ENCODE data around the gene NTM.

NTM gene

GRCh38 chr11:132008226-132008625 lies 637.8 kb downstream of the NTM start:
- DNase-seq (ENCODE audit: low spot score) = no peak

- no peak for DNase-seq (ENCODE audit: low spot score)
These were observed 638.5 kb downstream of the NTM start for GRCh38 chr11:132008872-132009271.

GRCh38 chr11:132020001-132020400 lies 649.6 kb downstream of the NTM start:
- no peak for DNase-seq (ENCODE audit: low spot score)

- no peak for DNase-seq (ENCODE audit: low spot score)
These were observed 651.9 kb downstream of the NTM start for GRCh38 chr11:132022285-132022684.

GRCh38 chr11:132022733-132023478 lies 652.5 kb downstream of the NTM start:
- DNase-seq (ENCODE audit: low spot score) = no peak

GRCh38 chr11:132024587-132025295 lies 654.3 kb downstream of the NTM start:
- no peak for DNase-seq (ENCODE audit: low spot score)

- no peak for DNase-seq (ENCODE audit: low spot score)
These were observed 656.3 kb downstream of the NTM start for GRCh38 chr11:132026746-132027145.

- DNase-seq (ENCODE audit: low spot score) = no peak
These were observed 658.2 kb downstream of the NTM start for GRCh38 chr11:132028380-132029240.

- DNase-seq (ENCODE audit: low spot score) = no peak
These were observed 660.5 kb downstream of the NTM start for GRCh38 chr11:132030896-132031295.

- no peak for DNase-seq (ENCODE audit: low spot score)
These were observed 662.1 kb downstream of the NTM start for GRCh38 chr11:132032555-132032954.

- DNase-seq (ENCODE audit: low spot score) = no peak
These were observed 662.6 kb downstream of the NTM start for GRCh38 chr11:132033051-132033450.

GRCh38 chr11:132035228-132035627 lies 664.8 kb downstream of the NTM start:
- DNase-seq (ENCODE audit: low spot score) = no peak

GRCh38 chr11:132035766-132036165 lies 665.4 kb downstream of the NTM start:
- no peak for DNase-seq (ENCODE audit: low spot score)

GRCh38 chr11:132036220-132036619 lies 665.8 kb downstream of the NTM start:
- DNase-seq (ENCODE audit: low spot score) = no peak

- no peak for DNase-seq (ENCODE audit: low spot score)
These were observed 666.5 kb downstream of the NTM start for GRCh38 chr11:132036746-132037466.

- DNase-seq (ENCODE audit: low spot score) = no peak
These were observed 667.0 kb downstream of the NTM start for GRCh38 chr11:132037467-132037862.

- no peak for DNase-seq (ENCODE audit: low spot score)
These were observed 667.5 kb downstream of the NTM start for GRCh38 chr11:132037956-132038355.

GRCh38 chr11:132039521-132039920 lies 669.1 kb downstream of the NTM start:
- DNase-seq (ENCODE audit: low spot score) = no peak

- no peak for DNase-seq (ENCODE audit: low spot score)
These were observed 671.9 kb downstream of the NTM start for GRCh38 chr11:132042296-132042695.

GRCh38 chr11:132043714-132044113 lies 673.3 kb downstream of the NTM start:
- no peak for DNase-seq (ENCODE audit: low spot score)

- no peak for DNase-seq (ENCODE audit: low spot score)
These were observed 674.7 kb downstream of the NTM start for GRCh38 chr11:132045107-132045506.

GRCh38 chr11:132046288-132046865 lies 676.0 kb downstream of the NTM start:
- no peak for DNase-seq (ENCODE audit: low spot score)

Data from CD4-positive, alpha-beta T cell treated with Interleukin-6 at 100 ng/mL for 8 hours (primary cell).